Pancreas (tissue), 10 donors: Measurements from ENCODE around the gene ZNF419. TPM values are rescaled to one million over a fixed set of nuclear protein-coding genes. Genes with fewer than 3 reads are reported as not detected.
"Not testable (repeated sequence)": the region's sequence is repeated elsewhere in the genome, so short reads cannot be mapped to it uniquely, and the experiment has no call there.

Source experiments
- ATAC-seq, 4 donors: fragments of 200-7000 bp; cut with Tn5 transposase; one replicate each; pipeline versions ENCODE4 v1.8.0 to v1.9.1; 2020; ENCODE audit warnings: mild to moderate bottlenecking in 4 of 4, moderate library complexity in 4 of 4
- DNase-seq, 6 donors: peaks; one replicate each; pipeline ENCODE4 v3.0.0-alpha.2; 2020
- FAIRE-seq: peaks from 2 replicates; lab custom pipeline; 2012; peaks lifted over from hg19 to GRCh38; lab: Jason Lieb, UNC
- H3K27ac ChIP-seq, 4 donors: fragments of 200-600 bp; sonication (generic); 1 replicate in 3 of 4; 2 replicates in 1 of 4; pipeline versions ENCODE4 v1.5.0 to v1.8.0; 2020
- H3K27me3 ChIP-seq, 4 donors: fragments of 200-600 bp; one replicate each; pipeline ENCODE4 v1.8.0; 2021
- H3K36me3 ChIP-seq, 3 donors: fragments of 200-600 bp; sonication (generic) in 1 of 3; one replicate each; pipeline versions ENCODE4 v1.5.0 to v1.8.0; 2020 to 2021
- H3K4me1 ChIP-seq, 3 donors: fragments of 200-600 bp; one replicate each; pipeline ENCODE4 v1.8.0; 2021
- H3K4me3 ChIP-seq, 4 donors: fragments of 200-600 bp; sonication (generic) in 2 of 4; one replicate each; pipeline versions ENCODE4 v1.5.0 to v1.8.0; 2020 to 2021
- H3K9me3 ChIP-seq, 4 donors: fragments of 200-600 bp; one replicate each; pipeline ENCODE4 v1.8.0; 2021
- CTCF ChIP-seq, 4 donors: fragments of 200-600 bp; sonication (generic) in 3 of 4; IDR thresholded peaks; one replicate each; pipeline versions ENCODE4 v1.5.0 to v1.8.0; 2021; ENCODE audit warnings: antibody characterized with exemption in 4 of 4
- WGBS, 2 donors: extraction: QIAGEN DNeasy Blood & Tissue Kit; methylation state at CpG; one replicate each; pipeline ENCODE4 v1.1.7; 2013; 5-methylcytosine and 5-hydroxymethylcytosine counted together
- intact Hi-C, 3 donors: fragments of 100-400 bp; cut with DNase I; formaldehyde crosslinking; loops; one replicate each; pipeline versions ENCODE4 v1.11.1 to v1.14.2; 2022
- polyA plus RNA-seq, 2 donors: library from polyadenylated mRNA; stranded (reverse); fragments of 200-250 nt; gene quantifications; one replicate each; pipeline ENCODE4 v1.2.3, GENCODE V29; 2013
- total RNA-seq, 6 donors: library from RNA; stranded (reverse); fragmentation: NEBNext Ultra II Directional in 4 of 6; extraction: Animal tissue kit (Norgen Biotek cat#: 25700) in 4 of 6; gene quantifications; one replicate each; pipeline versions ENCODE4 v1.2.1 to v1.2.4, GENCODE V29; 2021 to 2023
- donor health status: healthy with polysubstance abuse.
- donor health status: DM: no; HTN: no; CAD: no; lungs with moderate emphysema.
- donor health status: DM: no; HTN: no; CAD: no.
- donor health status: control.
- donor health status: control.
- donor health status: Bipolar disorder and iron deficiency.
- donor health status: DM: yes; HTN: yes; CAD: no.
- donor health status: DM: no; HTN: no; CAD: no.
- donor health status: DM: no; HTN: no; CAD: no.
- donor health status: DM: yes; HTN: yes; CAD: no.

Gene ZNF419
- total and polyA plus RNA-seq, 8 donors = 1.7 to 7.6 (median 3.2) TPM

GRCh38 chr19:57477191-57478008, 10.2 kb upstream of the ZNF419 start, which contains the start of gene ZNF772:
Gene ZNF772, minus strand, starts transcription at chr19:57477566. Its CDS starts 257 bp downstream, at chr19:57477309.
- FAIRE-seq (peak; percentile 76), DNase-seq (peak; percentile 81 to 93 (median 87)), ATAC-seq (peak; percentile 100)
- peak in 3 of 4 donors; percentile 12 to 32 (median 29) for TF ChIP-seq CTCF (IDR thresholded peaks at IDR 0.05)
- no peaks in the 10 kb centered on the region for H3K27me3 ChIP-seq
- H3K4me3 ChIP-seq = peak within 1 kb of the TSS; percentile 40 to 73 (median 58)
- intact Hi-C loops = no loop called here
- H3K9me3 ChIP-seq = peaks cover 0 to 19% (median 8%) of the 10 kb centered on the region in 4 donors
- H3K27ac ChIP-seq = peak within 1 kb of the TSS in 3 of 4 donors; percentile 34 to 69 (median 53)
- peaks cover 0 to 4% (median 0%) of the 10 kb centered on the region in 3 donors for H3K4me1 ChIP-seq
- H3K36me3 ChIP-seq = peaks cover 0 to 28% (median 10%) of the 10 kb centered on the region in 3 donors
- WGBS, 2 donors = 6 to 9% methylated on average over 38 of the region's 38 CpGs

- H3K27me3 ChIP-seq, intact Hi-C loops, H3K4me1 ChIP-seq, H3K9me3 ChIP-seq, FAIRE-seq, H3K27ac ChIP-seq, DNase-seq: not testable (repeated sequence)
- WGBS, 2 donors = no CpG with 5 or more reads among the region's 1 CpG
- ATAC-seq = peak in 3 of 4 donors; percentile 3 to 47 (median 20)
- Histone ChIP-seq H3K4me3 (peak overlapping the region in 1 of 4 donors; percentile 18), H3K36me3 (peaks cover 0 to 12% (median 8%) of the 10 kb centered on the region in 3 donors)
Measured at GRCh38 chr19:57488299-57488644, 722 bp downstream of the ZNF419 start.

- H3K27me3 ChIP-seq, FAIRE-seq, intact Hi-C loops, H3K36me3 ChIP-seq, H3K27ac ChIP-seq, ATAC-seq, DNase-seq, H3K4me1 ChIP-seq, H3K4me3 ChIP-seq, H3K9me3 ChIP-seq: not testable (repeated sequence)
Measured at GRCh38 chr19:57499332-57499679, 11.8 kb downstream of the ZNF419 start.

- intact Hi-C loops, H3K4me1 ChIP-seq, H3K36me3 ChIP-seq, H3K9me3 ChIP-seq, FAIRE-seq, H3K27me3 ChIP-seq: not testable (repeated sequence)
- peak within 1 kb of the TSS in 3 of 4 donors; percentile 40 to 65 (median 54) for H3K27ac ChIP-seq
- ATAC-seq = peak; percentile 100
- DNase-seq = peak; percentile 89 to 95 (median 93)
- WGBS, 2 donors = 0 to 1% methylated on average over 59 to 60 of the region's 69 CpGs
- peak within 1 kb of the TSS; percentile 49 to 74 (median 66) for H3K4me3 ChIP-seq
Measured at GRCh38 chr19:57499680-57500395, 12.3 kb downstream of the ZNF419 start, which contains the start of gene ZNF773. Gene ZNF773, plus strand, starts transcription at chr19:57499938. Its CDS starts 143 bp downstream, at chr19:57500081.

GRCh38 chr19:57500400-57500799, 12.8 kb downstream of the ZNF419 start:
- H3K36me3 ChIP-seq, H3K27ac ChIP-seq, H3K4me1 ChIP-seq, DNase-seq, H3K9me3 ChIP-seq, intact Hi-C loops, FAIRE-seq, H3K27me3 ChIP-seq: not testable (repeated sequence)
- peak; percentile 7 to 51 (median 18) for ATAC-seq
- 3 to 4% methylated on average over 1 of the region's 4 CpGs for WGBS, 2 donors
- peak overlapping the region in 2 of 4 donors; percentile 49 to 58 for H3K4me3 ChIP-seq

GRCh38 chr19:57506163-57506562, 18.6 kb downstream of the ZNF419 start:
- intact Hi-C loops = no loop called here
- ATAC-seq = no peak
- H3K27ac ChIP-seq = no peak overlapping the region
- TF ChIP-seq CTCF (IDR thresholded peaks at IDR 0.05) = no peak
- DNase-seq = no peak
- H3K36me3 ChIP-seq = peaks cover 4 to 25% (median 17%) of the 10 kb centered on the region in 3 donors
- 65 to 89% methylated on average over 4 of the region's 4 CpGs for WGBS, 2 donors
- H3K27me3 ChIP-seq = no peaks in the 10 kb centered on the region
- no peaks in the 10 kb centered on the region for H3K9me3 ChIP-seq
- no peak for FAIRE-seq
- no peak overlapping the region for H3K4me3 ChIP-seq
- H3K4me1 ChIP-seq = no peaks in the 10 kb centered on the region
